Fibroblast of lung (primary cell): ENCODE data around the gene FADS2. TPM values are rescaled to one million over a fixed set of nuclear protein-coding genes. Genes with fewer than 3 reads are reported as not detected.

Experiments used
- DNase-seq, 2 donors: peaks; one replicate each; pipeline versions ENCODE4 v3.0.0 to v3.0.0-alpha.2; 2010; ENCODE audit warnings: low read depth in 2 of 2
- H2AFZ ChIP-seq: 2 replicates; pipeline ENCODE4 v1.5.1; 2012; ENCODE audit warnings: low read length, control low read depth, inconsistent platforms
- H3K27ac ChIP-seq: 2 replicates; pipeline ENCODE4 v1.5.1; 2011; ENCODE audit warnings: low read length, control low read depth; ENCODE audit not compliant: insufficient read depth
- H3K27me3 ChIP-seq: 2 replicates; pipeline ENCODE4 v1.5.1; 2011; ENCODE audit warnings: mild to moderate bottlenecking, low read length; ENCODE audit not compliant: control insufficient read depth, insufficient read depth
- H3K36me3 ChIP-seq: 2 replicates; pipeline ENCODE4 v1.5.1; 2011; ENCODE audit warnings: low read length; ENCODE audit not compliant: control insufficient read depth, insufficient read depth
- H3K4me1 ChIP-seq: 2 replicates; pipeline ENCODE4 v1.5.1; 2011; ENCODE audit warnings: low read length; ENCODE audit not compliant: control insufficient read depth, insufficient read depth; ENCODE audit errors: extremely low read depth
- H3K4me2 ChIP-seq: 2 replicates; pipeline ENCODE4 v1.5.1; 2011; ENCODE audit warnings: low read length, control low read depth; ENCODE audit not compliant: insufficient read depth; ENCODE audit errors: extremely low read depth
- H3K4me3 ChIP-seq, 4 experiments: fragments of 200-600 bp in 1 of 4; sonication (generic) in 1 of 4; replicated peaks in 1 of 4; 2 replicates each; pipeline ENCODE4 v1.5.1; 2011 to 2016; ENCODE audit warnings: low read length in 4 of 4, low read depth in 3 of 4, mild to moderate bottlenecking in 3 of 4, control low read depth in 2 of 4, inconsistent platforms in 1 of 4, mixed read lengths in 1 of 4; ENCODE audit not compliant: insufficient read depth in 1 of 4; ENCODE audit errors: control extremely low read depth in 1 of 4
- H3K79me2 ChIP-seq: 2 replicates; pipeline ENCODE4 v1.5.1; 2012; ENCODE audit warnings: mild to moderate bottlenecking, low read length, inconsistent platforms; ENCODE audit not compliant: control insufficient read depth, insufficient read depth
- H3K9ac ChIP-seq: 2 replicates; pipeline ENCODE4 v1.5.1; 2011; ENCODE audit warnings: mild to moderate bottlenecking, low read length, control low read depth; ENCODE audit not compliant: insufficient read depth
- H3K9me3 ChIP-seq: 2 replicates; pipeline ENCODE4 v1.5.1; 2012; ENCODE audit warnings: low read depth, low read length; ENCODE audit not compliant: control insufficient read depth, insufficient read depth
- H4K20me1 ChIP-seq: 2 replicates; pipeline ENCODE4 v1.5.1; 2011; ENCODE audit warnings: low read length; ENCODE audit not compliant: control insufficient read depth, insufficient read depth; ENCODE audit errors: extremely low read depth
- CTCF ChIP-seq, 2 donors: IDR thresholded peaks in 1 of 2; conservative IDR thresholded peaks in 1 of 2; 1 replicate in 1 of 2; 2 replicates in 1 of 2; pipeline ENCODE4 v1.5.1; 2011 to 2012; ENCODE audit warnings: low read length in 2 of 2, control low read depth in 1 of 2, inconsistent platforms in 1 of 2, low read depth in 1 of 2, mild to moderate bottlenecking in 1 of 2
- EZH2 ChIP-seq: IDR thresholded peaks from 2 replicates; pipeline ENCODE4 v1.5.1; 2012; ENCODE audit warnings: low read length, control low read depth, mild to moderate bottlenecking; ENCODE audit errors: missing control alignments
- polyA plus RNA-seq, 2 donors: library from polyadenylated mRNA; depleted of rRNA in 1 of 2; stranded (reverse) in 1 of 2; unstranded in 1 of 2; fragments of >200 nt; gene quantifications; 2 replicates each; pipeline ENCODE4 v1.2.1, GENCODE V29; 2011 to 2012; ENCODE audit warnings: missing spikeins in 1 of 2
- total RNA-seq: library from RNA; depleted of rRNA; stranded (reverse); fragments of >200 nt; gene quantifications from 2 replicates; pipeline ENCODE4 v1.2.1, GENCODE V29; 2014

The FADS2 gene
- total and polyA plus RNA-seq, 2 donors (not counting 1 experiment from before 2014, with no cell fraction given): 418 to 932 TPM

DNA sequence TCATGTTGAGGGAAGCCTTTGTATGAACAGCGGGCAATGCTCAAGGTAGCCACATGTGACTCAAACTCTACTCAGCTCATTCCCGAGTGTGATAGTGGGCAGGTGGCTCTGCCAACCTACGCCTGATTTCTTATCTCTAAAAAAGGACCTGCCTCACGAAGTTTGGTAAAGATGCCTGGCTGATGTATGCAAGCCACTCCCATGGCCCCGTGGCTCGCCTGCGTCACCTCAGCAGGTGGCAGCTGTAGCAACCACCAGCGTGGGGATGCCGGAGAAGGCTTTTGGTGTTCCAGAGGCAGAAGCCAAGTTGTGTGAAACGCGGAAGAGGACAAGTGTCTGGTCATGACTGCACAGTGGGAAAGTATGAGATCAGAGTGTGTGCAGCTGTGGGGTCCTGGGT, 5.4 kb downstream of the FADS2 start:
- no peak overlapping the region for H3K27ac ChIP-seq
- no peaks in the 10 kb centered on the region for H3K9me3 ChIP-seq
- no peak overlapping the region for H3K4me2 ChIP-seq
- H3K36me3 ChIP-seq: peaks cover 26% of the 10 kb centered on the region
- H4K20me1 ChIP-seq: peaks cover 2% of the 10 kb centered on the region
- no peak for DNase-seq
- H3K4me1 ChIP-seq: peaks cover 22% of the 10 kb centered on the region
- no peak overlapping the region for H3K9ac ChIP-seq
- H2AFZ ChIP-seq: no peak overlapping the region
- peaks cover 81% of the 10 kb centered on the region for H3K79me2 ChIP-seq
- TF ChIP-seq CTCF (conservative IDR thresholded peaks at IDR 0.05 in 1 of 2, IDR thresholded peaks at IDR 0.05 in 1 of 2; ENCODE audit: low read depth in 1 of 2, low read length in 2 of 2) (no peak), EZH2 (no peak)
- H3K27me3 ChIP-seq: no peaks in the 10 kb centered on the region
- no peak overlapping the region for H3K4me3 ChIP-seq

GRCh38 chr11:61833926-61834277, 5.8 kb downstream of the FADS2 start:
- TF ChIP-seq EZH2 (no peak), CTCF (conservative IDR thresholded peaks at IDR 0.05 in 1 of 2, IDR thresholded peaks at IDR 0.05 in 1 of 2; ENCODE audit: low read depth in 1 of 2, low read length in 2 of 2) (no peak)
- Histone ChIP-seq H3K9ac (no peak overlapping the region), H3K36me3 (peaks cover 30% of the 10 kb centered on the region), H3K79me2 (peaks cover 79% of the 10 kb centered on the region), H3K27me3 (no peaks in the 10 kb centered on the region), H3K9me3 (no peaks in the 10 kb centered on the region), H4K20me1 (peaks cover 2% of the 10 kb centered on the region), H3K4me3 (no peak overlapping the region), H2AFZ (no peak overlapping the region), H3K4me1 (peaks cover 22% of the 10 kb centered on the region), H3K4me2 (no peak overlapping the region), H3K27ac (peak overlapping the region; percentile 58)
- no peak for DNase-seq

- Histone ChIP-seq H3K4me1 (peaks cover 22% of the 10 kb centered on the region), H3K27me3 (no peaks in the 10 kb centered on the region), H3K9ac (no peak overlapping the region), H3K4me2 (no peak overlapping the region), H3K9me3 (no peaks in the 10 kb centered on the region), H3K36me3 (peaks cover 33% of the 10 kb centered on the region), H3K4me3 (no peak overlapping the region), H3K79me2 (peaks cover 74% of the 10 kb centered on the region), H3K27ac (peak overlapping the region; percentile 64), H4K20me1 (peaks cover 2% of the 10 kb centered on the region), H2AFZ (no peak overlapping the region)
- no peak for TF ChIP-seq EZH2
- TF ChIP-seq CTCF (conservative IDR thresholded peaks at IDR 0.05 in 1 of 2, IDR thresholded peaks at IDR 0.05 in 1 of 2; ENCODE audit: low read depth in 1 of 2, low read length in 2 of 2): no peak
- peak; percentile 82 to 90 for DNase-seq
Observed at GRCh38 chr11:61834278-61835048, 6.4 kb downstream of the FADS2 start.
